Activated CD4-positive, alpha-beta T cell treated with anti-CD3 and anti-CD28 coated beads, Interleukin-2, amount 10 ng/mL, durations not matched to agents 7 days and 5 days (primary cell): ENCODE results near the gene NME2. TPM values are rescaled to one million over a fixed set of nuclear protein-coding genes. Genes with fewer than 3 reads are reported as not detected.

Source experiments
- total RNA-seq, 2 experiments: library from RNA; stranded (reverse); gene quantifications; one replicate each; pipeline ENCODE4 v1.2.3, GENCODE V29; 2021

The NME2 gene
- total RNA-seq, 2 experiments from 2014 or later: 368 to 415 TPM

Other genes starting within 250 kb of the NME2 start
- 10 to 100 TPM; 43.6 to 58.5 TPM for gene SPAG9, start 45.5 kb upstream of the NME2 start, total RNA-seq
- 100 to 1,000 TPM; 104 to 107 TPM for gene NME1, start 12.9 kb upstream of the NME2 start, total RNA-seq
- gene MBTD1, start 93.6 kb downstream of the NME2 start, total RNA-seq: 10 to 100 TPM; 13.8 to 14.5 TPM
- gene UTP18, start 94.1 kb downstream of the NME2 start, total RNA-seq: 10 to 100 TPM; 42.9 to 45.5 TPM